HCT116 (cell line): ENCODE results near the gene CDH23. TPM values are rescaled to one million over a fixed set of nuclear protein-coding genes. Genes with fewer than 3 reads are reported as not detected.

Experiments
- ATAC-seq: fragments of 200-7000 bp; cut with Tn5 transposase; 2 replicates; pipeline ENCODE4 v1.9.1; 2020; ENCODE audit warnings: mild to moderate bottlenecking, moderate library complexity
- BruUV-seq: library from RNA; stranded (reverse); fragments of 400-500 nt; replicated peaks from 2 replicates; lab custom pipeline; 2021; lab: Mats Ljungman, UMichigan
- CTCF ChIA-PET: fragments of 300-600 bp; sonication (Branson Sonifier 250); formaldehyde crosslinking; loops from one replicate; lab custom pipeline; 2021; ENCODE audit warnings: antibody characterized with exemption; lab: Charles Lee
- POLR2A ChIA-PET: fragments of 300-600, 350-600 bp; sonication (Branson Sonifier 250); formaldehyde crosslinking; loops from one replicate; lab custom pipeline; 2021; ENCODE audit warnings: antibody characterized with exemption; lab: Charles Lee
- RAD21 ChIA-PET, 2 experiments: fragments of 300-600 bp; sonication (Branson Sonifier 250); formaldehyde crosslinking; loops; one replicate each; lab custom pipeline; 2023; ENCODE audit warnings: low total read pairs in 2 of 2; ENCODE audit not compliant: uncharacterized antibody in 2 of 2, unreplicated experiment in 2 of 2, low non-redundant PET in 1 of 2; lab: Charles Lee
- DNase-seq: peaks from one replicate; pipeline ENCODE4 v3.0.0-alpha.2; 2010; ENCODE audit warnings: low read depth, low spot score
- H2AFZ ChIP-seq: fragments of 200-600 bp; shearing (Covaris generic), sonication (generic); 2 replicates; pipeline ENCODE4 v1.6.1; 2017; ENCODE audit warnings: low read depth, mixed run types, mixed read lengths, antibody characterized with exemption, low read length; ENCODE audit not compliant: poor library complexity, severe bottlenecking
- H3K27ac ChIP-seq: 2 replicates; pipeline ENCODE4 v1.5.1; 2012; ENCODE audit warnings: low read depth, low read length
- H3K27me3 ChIP-seq: fragments of 200-600 bp; sonication (generic); 2 replicates; pipeline ENCODE4 v1.6.1; 2016; ENCODE audit warnings: mixed run types, low read length, mixed read lengths; ENCODE audit not compliant: insufficient read depth
- H3K36me3 ChIP-seq, 2 experiments: fragments of 200-500 bp in 1 of 2; fragments of 200-600 bp in 1 of 2; sonication (Bioruptor generic) in 1 of 2; sonication (generic) in 1 of 2; 2 replicates each; pipeline versions ENCODE4 v1.5.1 to v1.6.1; 2014 to 2016; ENCODE audit warnings: low read length in 2 of 2, inconsistent platforms in 1 of 2, mixed read lengths in 1 of 2, mixed run types in 1 of 2; ENCODE audit not compliant: insufficient read depth in 2 of 2, control insufficient read depth in 1 of 2
- H3K4me1 ChIP-seq, 2 experiments: fragments of 200-600 bp in 1 of 2; sonication (generic) in 1 of 2; 2 replicates each; pipeline versions ENCODE4 v1.5.1 to v1.6.1; 2012 to 2017; ENCODE audit warnings: low read length in 2 of 2, inconsistent platforms in 1 of 2, mild to moderate bottlenecking in 1 of 2, mixed read lengths in 1 of 2, mixed run types in 1 of 2, moderate library complexity in 1 of 2; ENCODE audit not compliant: insufficient read depth in 2 of 2, control insufficient read depth in 1 of 2
- H3K4me2 ChIP-seq: fragments of 200-600 bp; sonication (generic); 2 replicates; pipeline ENCODE4 v1.6.1; 2017; ENCODE audit warnings: mixed run types, low read length, mixed read lengths
- H3K4me3 ChIP-seq, 2 experiments: fragments of 200-600 bp in 1 of 2; sonication (generic) in 1 of 2; replicated peaks in 1 of 2; 2 replicates each; pipeline ENCODE4 v1.5.1; 2011 to 2016; ENCODE audit warnings: low read length in 2 of 2, control low read depth in 1 of 2, low read depth in 1 of 2, mild to moderate bottlenecking in 1 of 2, mixed read lengths in 1 of 2, mixed run types in 1 of 2
- H3K79me2 ChIP-seq: fragments of 200-600 bp; sonication (generic); 2 replicates; pipeline ENCODE4 v1.6.1; 2017; ENCODE audit warnings: mild to moderate bottlenecking, mixed run types, low read length, moderate library complexity, mixed read lengths; ENCODE audit not compliant: insufficient read depth
- H3K9ac ChIP-seq: fragments of 200-600 bp; sonication (generic); 2 replicates; pipeline ENCODE4 v1.6.1; 2016; ENCODE audit warnings: low read length, mixed read lengths
- H3K9me2 ChIP-seq: fragments of 200-600 bp; sonication (generic), shearing (Covaris generic); 2 replicates; pipeline ENCODE4 v1.6.1; 2017; ENCODE audit warnings: mixed run types, mild to moderate bottlenecking, moderate library complexity; ENCODE audit not compliant: insufficient read depth
- H3K9me3 ChIP-seq, 2 experiments: fragments of 200-500 bp in 1 of 2; fragments of 200-600 bp in 1 of 2; sonication (Bioruptor generic) in 1 of 2; sonication (generic) in 1 of 2; 2 replicates each; pipeline ENCODE4 v1.6.1; 2014 to 2017; ENCODE audit warnings: low read length in 2 of 2, mixed read lengths in 2 of 2, inconsistent platforms in 1 of 2, low read depth in 1 of 2, mild to moderate bottlenecking in 1 of 2, mixed run types in 1 of 2, moderate library complexity in 1 of 2; ENCODE audit not compliant: control insufficient read depth in 1 of 2, insufficient read depth in 1 of 2
- H4K20me1 ChIP-seq: fragments of 200-600 bp; sonication (generic), shearing (Covaris generic); 2 replicates; pipeline ENCODE4 v1.6.1; 2017; ENCODE audit warnings: mixed run types, mild to moderate bottlenecking, moderate library complexity; ENCODE audit not compliant: insufficient read depth
- CBX3 ChIP-seq: IDR thresholded peaks from 2 replicates; pipeline ENCODE4 v1.6.1; 2012; ENCODE audit warnings: low read depth
- CEBPB ChIP-seq: IDR thresholded peaks from 2 replicates; pipeline ENCODE4 v1.6.1; 2012; ENCODE audit warnings: low read depth
- EGR1 ChIP-seq: IDR thresholded peaks from 2 replicates; pipeline ENCODE4 v1.6.1; 2012; ENCODE audit warnings: low read depth
- EZH2phosphoT487 ChIP-seq: fragments of 200-600 bp; IDR thresholded peaks from 2 replicates; pipeline ENCODE4 v1.6.1; 2018; ENCODE audit warnings: antibody characterized with exemption, borderline replicate concordance
- FOSL1 ChIP-seq: IDR thresholded peaks from 2 replicates; pipeline ENCODE4 v1.6.1; 2012; ENCODE audit warnings: low read depth
- JUND ChIP-seq: IDR thresholded peaks from 2 replicates; pipeline ENCODE4 v1.6.1; 2012
- POLR2AphosphoS5 ChIP-seq: IDR thresholded peaks from 2 replicates; pipeline ENCODE4 v1.6.1; 2011; ENCODE audit warnings: mild to moderate bottlenecking, low read depth, low read length, moderate library complexity
- RAD21 ChIP-seq: IDR thresholded peaks from 2 replicates; pipeline ENCODE4 v1.6.1; 2012; ENCODE audit warnings: low read depth, mild to moderate bottlenecking
- SIN3A ChIP-seq: IDR thresholded peaks from 2 replicates; pipeline ENCODE4 v1.6.1; 2012; ENCODE audit warnings: low read depth
- SRF ChIP-seq: IDR thresholded peaks from 2 replicates; pipeline ENCODE4 v1.6.1; 2012; ENCODE audit warnings: low read depth
- TCF7L2 ChIP-seq: IDR thresholded peaks from 2 replicates; pipeline ENCODE4 v1.7.0; 2011; ENCODE audit warnings: borderline replicate concordance, inconsistent platforms; ENCODE audit not compliant: insufficient read depth, insufficient read length; ENCODE audit errors: extremely low read depth
- YY1 ChIP-seq: IDR thresholded peaks from 2 replicates; pipeline ENCODE4 v1.6.1; 2011; ENCODE audit warnings: low read length, low read depth, moderate library complexity, mild to moderate bottlenecking; ENCODE audit not compliant: insufficient replicate concordance; ENCODE audit errors: extremely low read depth
- ZFX ChIP-seq: fragments of 450-650 bp; IDR thresholded peaks from 2 replicates; pipeline ENCODE4 v1.6.1; 2017
- ZNF274 ChIP-seq: fragments of 200-500 bp; sonication (Bioruptor generic); IDR thresholded peaks from 2 replicates; pipeline ENCODE4 v1.6.1; 2014; ENCODE audit warnings: mild to moderate bottlenecking, low read depth, low read length, inconsistent platforms
- intact Hi-C: fragments of 100-400 bp; cut with micrococcal nuclease; formaldehyde crosslinking; loops from 2 replicates; pipeline ENCODE4 v1.10.0; 2022
- total RNA-seq: library from RNA; stranded (reverse); gene quantifications from one replicate; pipeline ENCODE4 v1.2.1, GENCODE V29; 2021; ENCODE audit not compliant: unreplicated experiment
- TF ChIP-seq, protein P1 (sequence below), 3 experiments: fragments of 200-600 bp in 1 of 3; sonication (generic) in 1 of 3; IDR thresholded peaks in 2 of 3; conservative IDR thresholded peaks in 1 of 3; 2 replicates each; pipeline ENCODE4 v1.5.1; 2012 to 2017; ENCODE audit warnings: low read depth in 2 of 3, low read length in 2 of 3, antibody characterized with exemption in 1 of 3, borderline replicate concordance in 1 of 3, control low read depth in 1 of 3, mild to moderate bottlenecking in 1 of 3, mixed read lengths in 1 of 3, mixed run types in 1 of 3, moderate library complexity in 1 of 3; ENCODE audit not compliant: insufficient read depth in 1 of 3
- TF ChIP-seq, protein P2 (sequence below): IDR thresholded peaks from 2 replicates; pipeline ENCODE4 v1.6.1; 2012
- TF ChIP-seq, protein P3 (sequence below): IDR thresholded peaks from 2 replicates; pipeline ENCODE4 v1.6.1; 2011; ENCODE audit warnings: mild to moderate bottlenecking, low read length, moderate library complexity; ENCODE audit not compliant: insufficient replicate concordance; ENCODE audit errors: extremely low read depth
- TF ChIP-seq, protein P4 (sequence below): IDR thresholded peaks from 2 replicates; pipeline ENCODE4 v1.6.1; 2012

The CDH23 gene
- total RNA-seq, 1 experiment from 2014 or later = not detected

DNA sequence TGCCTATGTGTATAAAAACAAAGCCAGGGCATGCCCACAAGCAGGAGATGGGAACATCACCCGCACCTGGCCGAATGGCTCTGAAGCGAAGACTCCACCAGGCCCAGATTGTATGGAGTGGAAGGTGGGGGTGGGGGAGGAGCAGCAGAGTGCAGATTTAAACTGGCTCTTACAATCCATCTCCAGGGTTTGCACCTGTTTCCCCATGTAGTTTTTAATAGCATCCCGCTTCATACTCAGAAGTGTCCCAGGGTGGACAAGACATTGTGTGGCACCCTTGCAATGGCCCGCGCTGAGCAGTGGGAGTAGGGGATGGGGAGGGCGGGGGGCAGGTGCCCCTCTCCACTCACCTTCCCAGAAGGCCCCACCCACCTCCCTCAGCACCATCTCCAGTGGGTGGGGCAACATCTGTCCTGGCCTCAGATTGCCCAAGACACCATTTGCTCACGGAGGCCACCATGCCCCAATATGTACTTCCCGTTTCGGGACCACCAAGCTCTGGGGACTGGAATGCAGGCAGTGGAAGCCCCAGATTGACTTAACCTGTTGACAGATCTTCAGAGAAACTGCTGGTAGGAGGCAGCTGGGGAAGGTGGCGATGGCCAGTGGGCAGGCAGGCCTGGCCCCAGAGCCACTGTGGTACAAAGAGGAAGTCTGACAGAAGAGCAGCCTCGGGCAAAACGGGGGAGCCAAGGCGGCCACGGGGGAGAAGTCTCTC lies 353.6 kb downstream of the CDH23 start:
- no peaks in the 10 kb centered on the region for H3K9me3 ChIP-seq
- no peak overlapping the region for H3K4me2 ChIP-seq
- ChIA-PET CTCF (interaction anchor here (0.6 kb wide), 1 partner anchor 534 kb away, joined by 5 read pairs; no protein-coding TSS in a partner anchor), POLR2A (interaction anchor here (1.0 kb wide), 1 partner anchor 17 kb away, joined by 3 read pairs; no protein-coding TSS in a partner anchor)
- H3K79me2 ChIP-seq = no peaks in the 10 kb centered on the region
- no peak overlapping the region for H3K9ac ChIP-seq
- no peak for ATAC-seq
- TF ChIP-seq CEBPB (no peak), POLR2AphosphoS5 (no peak), ZFX (no peak), CBX3 (no peak), JUND (no peak), ZNF274 (no peak), SIN3A (no peak), TCF7L2 (no peak), FOSL1 (no peak), RAD21 (no peak), SRF (no peak), YY1 (no peak), EZH2phosphoT487 (no peak), EGR1 (no peak)
- TF ChIP-seq, protein P1, sequence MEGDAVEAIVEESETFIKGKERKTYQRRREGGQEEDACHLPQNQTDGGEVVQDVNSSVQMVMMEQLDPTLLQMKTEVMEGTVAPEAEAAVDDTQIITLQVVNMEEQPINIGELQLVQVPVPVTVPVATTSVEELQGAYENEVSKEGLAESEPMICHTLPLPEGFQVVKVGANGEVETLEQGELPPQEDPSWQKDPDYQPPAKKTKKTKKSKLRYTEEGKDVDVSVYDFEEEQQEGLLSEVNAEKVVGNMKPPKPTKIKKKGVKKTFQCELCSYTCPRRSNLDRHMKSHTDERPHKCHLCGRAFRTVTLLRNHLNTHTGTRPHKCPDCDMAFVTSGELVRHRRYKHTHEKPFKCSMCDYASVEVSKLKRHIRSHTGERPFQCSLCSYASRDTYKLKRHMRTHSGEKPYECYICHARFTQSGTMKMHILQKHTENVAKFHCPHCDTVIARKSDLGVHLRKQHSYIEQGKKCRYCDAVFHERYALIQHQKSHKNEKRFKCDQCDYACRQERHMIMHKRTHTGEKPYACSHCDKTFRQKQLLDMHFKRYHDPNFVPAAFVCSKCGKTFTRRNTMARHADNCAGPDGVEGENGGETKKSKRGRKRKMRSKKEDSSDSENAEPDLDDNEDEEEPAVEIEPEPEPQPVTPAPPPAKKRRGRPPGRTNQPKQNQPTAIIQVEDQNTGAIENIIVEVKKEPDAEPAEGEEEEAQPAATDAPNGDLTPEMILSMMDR (IDR thresholded peaks at IDR 0.05 in 2 of 3, conservative IDR thresholded peaks at IDR 0.05 in 1 of 3; ENCODE audit: borderline replicate concordance in 1 of 3, insufficient read depth in 1 of 3, low read depth in 2 of 3, low read length in 2 of 3) = no peak
- TF ChIP-seq, protein P2, sequence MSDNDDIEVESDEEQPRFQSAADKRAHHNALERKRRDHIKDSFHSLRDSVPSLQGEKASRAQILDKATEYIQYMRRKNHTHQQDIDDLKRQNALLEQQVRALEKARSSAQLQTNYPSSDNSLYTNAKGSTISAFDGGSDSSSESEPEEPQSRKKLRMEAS = no peak
- TF ChIP-seq, protein P3, sequence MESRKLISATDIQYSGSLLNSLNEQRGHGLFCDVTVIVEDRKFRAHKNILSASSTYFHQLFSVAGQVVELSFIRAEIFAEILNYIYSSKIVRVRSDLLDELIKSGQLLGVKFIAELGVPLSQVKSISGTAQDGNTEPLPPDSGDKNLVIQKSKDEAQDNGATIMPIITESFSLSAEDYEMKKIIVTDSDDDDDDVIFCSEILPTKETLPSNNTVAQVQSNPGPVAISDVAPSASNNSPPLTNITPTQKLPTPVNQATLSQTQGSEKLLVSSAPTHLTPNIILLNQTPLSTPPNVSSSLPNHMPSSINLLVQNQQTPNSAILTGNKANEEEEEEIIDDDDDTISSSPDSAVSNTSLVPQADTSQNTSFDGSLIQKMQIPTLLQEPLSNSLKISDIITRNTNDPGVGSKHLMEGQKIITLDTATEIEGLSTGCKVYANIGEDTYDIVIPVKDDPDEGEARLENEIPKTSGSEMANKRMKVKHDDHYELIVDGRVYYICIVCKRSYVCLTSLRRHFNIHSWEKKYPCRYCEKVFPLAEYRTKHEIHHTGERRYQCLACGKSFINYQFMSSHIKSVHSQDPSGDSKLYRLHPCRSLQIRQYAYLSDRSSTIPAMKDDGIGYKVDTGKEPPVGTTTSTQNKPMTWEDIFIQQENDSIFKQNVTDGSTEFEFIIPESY = no peak
- TF ChIP-seq, protein P4, sequence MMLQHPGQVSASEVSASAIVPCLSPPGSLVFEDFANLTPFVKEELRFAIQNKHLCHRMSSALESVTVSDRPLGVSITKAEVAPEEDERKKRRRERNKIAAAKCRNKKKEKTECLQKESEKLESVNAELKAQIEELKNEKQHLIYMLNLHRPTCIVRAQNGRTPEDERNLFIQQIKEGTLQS = no peak
- TF ChIP-seq, all 23 proteins: peak for 0
- Histone ChIP-seq H3K4me3 (no peak overlapping the region), H3K27ac (no peak overlapping the region), H4K20me1 (no peaks in the 10 kb centered on the region), H2AFZ (no peak overlapping the region), H3K9me2 (no peaks in the 10 kb centered on the region), H3K36me3 (no peaks in the 10 kb centered on the region), H3K27me3 (no peaks in the 10 kb centered on the region), H3K4me1 (peaks cover 5% of the 10 kb centered on the region in 2 experiments; a peak in 2 of 4 replicates)
- no peak for DNase-seq
- BruUV-seq = no TSS peak
- RAD21 ChIA-PET = no interaction called here
- intact Hi-C loops = no loop called here
